A549 (cell line): Measurements from ENCODE around the gene TRIOBP.

Experiments
- KDM5A ChIP-seq: fragments of 200-600 bp; sonication (generic); IDR thresholded peaks from 2 replicates; pipeline ENCODE4 v1.6.1; 2016; ENCODE audit warnings: antibody characterized with exemption, mild to moderate bottlenecking
- MAZ ChIP-seq: fragments of 150-350 bp; IDR thresholded peaks from 2 replicates; pipeline ENCODE4 v1.6.1; 2014; ENCODE audit warnings: antibody characterized with exemption, low read depth, low read length, borderline replicate concordance
- MYC ChIP-seq: IDR thresholded peaks from 2 replicates; pipeline ENCODE4 v1.6.1; 2012; ENCODE audit warnings: mild to moderate bottlenecking, inconsistent platforms, low read length, improper control_type of control experiment, borderline replicate concordance
- NFE2L2 ChIP-seq: fragments of 150-350 bp; conservative IDR thresholded peaks from 2 replicates; pipeline ENCODE4 v1.6.1; 2014; ENCODE audit warnings: low read length
- POLR2A ChIP-seq: IDR thresholded peaks from 2 replicates; pipeline ENCODE4 v1.6.1; 2012; ENCODE audit warnings: mild to moderate bottlenecking, low read length
- RAD21 ChIP-seq, 2 experiments: fragments of >200 bp in 1 of 2; sonication (Bioruptor Twin) in 1 of 2; formaldehyde crosslinking in 1 of 2; IDR thresholded peaks in 1 of 2; conservative IDR thresholded peaks in 1 of 2; 2 replicates in 1 of 2; 3 replicates in 1 of 2; pipeline ENCODE4 v1.6.1; 2012 to 2018; ENCODE audit warnings: inconsistent platforms in 1 of 2
- ZNF302 ChIP-seq: fragments of 250-450 bp; sonication (Bioruptor Pico); IDR thresholded peaks from 2 replicates; pipeline ENCODE4 v1.9.0; 2021; ENCODE audit warnings: inconsistent platforms, mild to moderate bottlenecking, moderate library complexity
- TF ChIP-seq, protein P1 (sequence below): fragments of >200 bp; sonication (Bioruptor Twin); formaldehyde crosslinking; IDR thresholded peaks from 3 replicates; pipeline ENCODE4 v1.5.1; 2016
- TF ChIP-seq, protein P2 (sequence below): IDR thresholded peaks from 2 replicates; pipeline ENCODE4 v1.6.1; 2012

GRCh38 chr22:37816543-37817180 lies 119.8 kb downstream of the TRIOBP start:
- no peak for TF ChIP-seq MYC
- no peak for TF ChIP-seq RAD21 (conservative IDR thresholded peaks at IDR 0.05 in 1 of 2, IDR thresholded peaks at IDR 0.05 in 1 of 2)
- TF ChIP-seq POLR2A, result no peak
- TF ChIP-seq, protein P1, sequence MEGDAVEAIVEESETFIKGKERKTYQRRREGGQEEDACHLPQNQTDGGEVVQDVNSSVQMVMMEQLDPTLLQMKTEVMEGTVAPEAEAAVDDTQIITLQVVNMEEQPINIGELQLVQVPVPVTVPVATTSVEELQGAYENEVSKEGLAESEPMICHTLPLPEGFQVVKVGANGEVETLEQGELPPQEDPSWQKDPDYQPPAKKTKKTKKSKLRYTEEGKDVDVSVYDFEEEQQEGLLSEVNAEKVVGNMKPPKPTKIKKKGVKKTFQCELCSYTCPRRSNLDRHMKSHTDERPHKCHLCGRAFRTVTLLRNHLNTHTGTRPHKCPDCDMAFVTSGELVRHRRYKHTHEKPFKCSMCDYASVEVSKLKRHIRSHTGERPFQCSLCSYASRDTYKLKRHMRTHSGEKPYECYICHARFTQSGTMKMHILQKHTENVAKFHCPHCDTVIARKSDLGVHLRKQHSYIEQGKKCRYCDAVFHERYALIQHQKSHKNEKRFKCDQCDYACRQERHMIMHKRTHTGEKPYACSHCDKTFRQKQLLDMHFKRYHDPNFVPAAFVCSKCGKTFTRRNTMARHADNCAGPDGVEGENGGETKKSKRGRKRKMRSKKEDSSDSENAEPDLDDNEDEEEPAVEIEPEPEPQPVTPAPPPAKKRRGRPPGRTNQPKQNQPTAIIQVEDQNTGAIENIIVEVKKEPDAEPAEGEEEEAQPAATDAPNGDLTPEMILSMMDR, result no peak
- TF ChIP-seq, protein P2, sequence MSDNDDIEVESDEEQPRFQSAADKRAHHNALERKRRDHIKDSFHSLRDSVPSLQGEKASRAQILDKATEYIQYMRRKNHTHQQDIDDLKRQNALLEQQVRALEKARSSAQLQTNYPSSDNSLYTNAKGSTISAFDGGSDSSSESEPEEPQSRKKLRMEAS, result no peak
- TF ChIP-seq ZNF302 (CRISPR knock-in tag), result no peak
- TF ChIP-seq NFE2L2, result no peak
- no peak for TF ChIP-seq MAZ
- TF ChIP-seq KDM5A, result no peak
